Right ventricle myocardium inferior (tissue), 1 donor: Measurements from ENCODE around the gene COL5A3. TPM values are rescaled to one million over a fixed set of nuclear protein-coding genes. Genes with fewer than 3 reads are reported as not detected.
"Not testable (repeated sequence)": the region's sequence is repeated elsewhere in the genome, so short reads cannot be mapped to it uniquely, and the experiment has no call there.

ENCODE experiments used
- ATAC-seq: fragments of 200-7000 bp; cut with Tn5 transposase; one replicate; pipeline ENCODE4 v1.9.1; 2020; ENCODE audit warnings: mild to moderate bottlenecking, moderate library complexity
- DNase-seq: peaks from one replicate; pipeline ENCODE4 v3.0.0; 2021; ENCODE audit errors: missing footprints
- intact Hi-C: fragments of 100-400 bp; cut with DNase I; formaldehyde crosslinking; loops from one replicate; pipeline ENCODE4 v1.11.0; 2022
- total RNA-seq: library from RNA; stranded (reverse); fragmentation: NEBNext Ultra II Directional; extraction: Animal tissue kit (Norgen Biotek cat#: 25700); gene quantifications from one replicate; pipeline ENCODE4 v1.2.1, GENCODE V29; 2021
- donor health status: DM: no; HTN: yes; CAD: no; lungs with severe emphysema.

COL5A3 gene
- total RNA-seq, 1 donor from 2014 or later = 10.4 TPM

GRCh38 chr19:9952276-9952675 is 58.0 kb downstream of the COL5A3 start:
- DNase-seq (no peak), ATAC-seq (no peak)
- intact Hi-C loops = no loop called here

GRCh38 chr19:9947441-9947840 is 62.9 kb downstream of the COL5A3 start:
- intact Hi-C loops = loop anchor here (5.0 kb wide), 1 partner anchor 60 kb away; no protein-coding TSS in a partner anchor
- ATAC-seq (no peak), DNase-seq (no peak)

- DNase-seq, ATAC-seq: not testable (repeated sequence)
- intact Hi-C loops = loop anchor here (5.0 kb wide), 1 partner anchor 61 kb away; no protein-coding TSS in a partner anchor
Measured at GRCh38 chr19:9946528-9947125, 63.7 kb downstream of the COL5A3 start.

- intact Hi-C loops = loop anchor here (5.0 kb wide), 1 partner anchor 62 kb away; no protein-coding TSS in a partner anchor
- ATAC-seq = peak; percentile 97
- DNase-seq = peak; percentile 92
Measured at GRCh38 chr19:9945319-9945966, 64.9 kb downstream of the COL5A3 start.

DNA sequence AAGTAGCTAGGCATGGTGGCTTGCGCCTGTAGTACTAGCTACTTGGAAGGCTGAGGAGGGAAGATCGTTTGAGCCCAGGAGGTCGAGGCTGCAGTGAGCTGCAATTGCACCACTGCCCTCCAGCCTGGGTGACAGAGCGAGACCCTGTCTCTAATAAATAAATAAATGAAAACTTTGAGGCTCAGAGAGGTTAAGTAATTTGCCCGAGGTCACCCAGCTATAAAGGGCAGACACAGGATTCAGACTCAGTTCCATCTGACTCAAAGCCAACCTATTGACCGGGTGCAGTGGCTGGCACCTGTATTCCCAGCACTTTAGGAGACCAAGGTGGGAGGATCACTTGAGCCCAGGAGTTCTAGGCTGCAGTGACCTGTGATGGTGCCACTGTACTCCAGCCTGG is 66.6 kb downstream of the COL5A3 start:
- intact Hi-C loops = no loop called here
- ATAC-seq = no peak
- DNase-seq = no peak

GRCh38 chr19:9941671-9942070 is 68.6 kb downstream of the COL5A3 start:
- no peak for ATAC-seq
- no peak for DNase-seq
- intact Hi-C loops = no loop called here

- DNase-seq (no peak), ATAC-seq (no peak)
- intact Hi-C loops = no loop called here
Measured at GRCh38 chr19:9941231-9941630, 69.1 kb downstream of the COL5A3 start.

- intact Hi-C loops = no loop called here
- no peak for DNase-seq
- no peak for ATAC-seq
Measured at GRCh38 chr19:9940778-9941177, 69.5 kb downstream of the COL5A3 start.

DNA sequence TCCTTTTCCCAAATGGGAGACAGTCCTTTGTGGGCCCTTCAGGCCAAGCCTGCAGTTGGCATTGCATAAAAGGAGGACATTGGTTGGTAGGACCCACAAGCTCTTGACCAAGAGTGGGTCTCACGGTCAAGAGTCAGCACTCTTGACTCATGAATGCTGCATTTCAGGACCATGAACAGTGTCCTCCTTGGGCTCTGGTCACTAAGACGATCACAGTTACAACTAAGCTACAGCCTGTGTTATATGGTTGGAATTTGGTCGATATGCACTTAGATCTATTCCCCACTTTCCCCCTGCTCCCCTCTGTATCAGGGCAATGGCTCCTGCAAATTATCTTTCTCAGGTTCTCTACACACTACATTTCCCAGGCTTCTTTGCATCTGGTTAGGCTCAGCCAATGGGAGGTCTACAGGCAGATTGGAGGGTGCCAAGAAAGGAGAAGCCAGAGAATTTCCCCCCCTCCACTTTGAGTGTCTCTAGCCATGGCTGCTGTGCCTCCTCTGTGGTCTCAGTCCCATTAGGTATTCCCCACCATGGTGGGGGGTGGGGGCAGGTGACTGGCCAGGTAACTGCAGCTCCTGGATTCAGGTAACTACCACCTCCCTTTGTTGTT is 70.9 kb downstream of the COL5A3 start:
- no peak for DNase-seq
- intact Hi-C loops = no loop called here
- ATAC-seq = no peak

DNA sequence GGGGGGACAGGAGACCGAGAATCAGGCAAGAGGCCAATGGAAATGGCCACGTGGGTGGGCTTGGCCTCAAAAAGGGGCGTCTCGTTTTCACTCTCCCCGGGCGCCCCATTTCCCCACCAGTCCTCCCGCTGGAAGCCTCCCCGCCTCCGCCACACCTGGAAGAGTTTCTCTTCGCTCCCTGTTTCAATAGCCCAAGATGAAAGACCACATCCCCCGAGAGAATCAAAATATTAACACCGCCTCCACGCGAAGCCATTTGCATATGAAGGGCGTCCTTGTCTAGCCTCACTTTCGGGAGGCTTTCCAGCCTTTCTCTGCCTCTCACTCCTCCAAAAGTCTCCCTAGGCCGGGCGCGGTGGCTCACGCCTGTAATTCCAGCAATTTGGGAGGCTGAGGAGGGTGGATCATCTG is 73.3 kb downstream of the COL5A3 start:
- DNase-seq = no peak
- intact Hi-C loops = no loop called here

DNA sequence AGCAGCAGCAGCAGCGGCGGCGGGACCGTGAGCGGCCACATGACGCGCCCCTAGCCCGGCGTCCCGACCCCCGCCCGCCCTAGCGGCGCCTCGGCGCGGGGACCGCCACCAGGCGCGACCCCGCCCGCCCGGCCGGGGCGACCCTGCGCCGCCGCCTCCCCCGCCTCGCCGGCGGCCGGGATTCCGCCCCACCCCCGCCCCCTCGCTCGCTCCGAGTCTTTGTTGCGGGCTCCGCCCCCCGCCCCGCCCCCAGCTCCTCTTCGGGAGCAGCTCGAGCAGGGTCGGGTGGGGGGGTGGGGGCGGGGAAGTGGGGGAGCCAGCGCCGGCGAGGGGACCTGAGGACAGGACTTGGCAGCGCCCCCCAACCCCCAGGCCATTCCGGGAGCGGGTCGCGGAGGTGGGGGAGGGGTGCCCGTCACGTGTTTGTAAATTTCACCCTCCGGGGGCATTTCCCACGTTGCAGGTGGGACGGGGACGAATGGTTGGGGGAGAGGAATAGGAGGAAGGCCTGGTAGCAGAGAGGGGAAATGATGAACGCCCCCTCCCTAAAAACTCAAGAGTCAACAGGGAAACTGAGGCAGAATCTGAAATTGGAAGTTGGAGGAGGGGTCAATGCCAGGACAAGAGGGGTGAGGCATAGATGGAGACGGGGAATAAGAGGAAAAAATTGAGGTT is 73.8 kb downstream of the COL5A3 start, which contains the start of gene OLFM2:
OLFM2 (minus strand) TSS at position 190 of the 675 bp plus-strand sequence; CDS start at position 41, 149 bp downstream.
- DNase-seq (no peak), ATAC-seq (no peak)
- intact Hi-C loops = no loop called here

More for the DNA sequence above, 73.3 kb downstream of the COL5A3 start:
- no peak for ATAC-seq

DNA sequence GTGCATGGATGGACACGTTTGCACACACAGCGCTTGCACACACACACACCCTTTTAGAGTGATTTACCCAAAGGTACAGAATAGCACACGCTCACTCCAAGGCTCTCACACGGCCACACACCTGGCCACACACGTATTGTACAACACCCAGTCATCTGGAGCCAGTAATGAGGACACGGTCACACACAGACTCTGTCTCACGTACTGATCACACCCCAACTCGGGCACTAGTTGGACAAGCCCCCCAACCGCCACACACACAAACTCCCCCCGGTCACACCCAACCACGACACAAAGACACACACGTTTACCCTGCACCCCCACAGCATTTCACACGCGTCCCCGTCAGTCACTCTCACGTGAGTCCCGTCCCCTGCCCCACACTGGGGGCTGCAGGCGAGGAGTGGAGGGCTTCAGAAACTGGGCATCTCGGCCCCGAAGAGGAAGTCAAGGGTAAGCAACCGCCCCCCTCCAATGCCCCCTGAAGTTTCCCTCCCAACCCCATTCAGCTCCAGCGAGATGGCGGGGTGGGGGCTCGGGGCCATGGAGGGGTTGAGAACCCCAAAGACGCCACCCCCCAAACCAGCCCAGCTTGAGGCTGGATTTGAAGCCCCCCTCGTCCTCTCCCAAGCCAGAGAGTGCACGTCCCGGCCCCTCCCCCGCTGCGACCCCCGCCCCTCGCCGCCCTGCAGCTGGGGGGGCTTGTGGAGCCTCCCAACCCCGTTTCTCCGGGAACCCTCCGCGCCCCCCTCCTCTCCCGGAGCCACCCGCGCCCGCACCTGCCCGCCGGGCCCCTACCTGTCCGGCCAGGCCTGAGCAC is 74.6 kb downstream of the COL5A3 start:
- intact Hi-C loops = no loop called here
- ATAC-seq (no peak), DNase-seq (no peak)

DNA sequence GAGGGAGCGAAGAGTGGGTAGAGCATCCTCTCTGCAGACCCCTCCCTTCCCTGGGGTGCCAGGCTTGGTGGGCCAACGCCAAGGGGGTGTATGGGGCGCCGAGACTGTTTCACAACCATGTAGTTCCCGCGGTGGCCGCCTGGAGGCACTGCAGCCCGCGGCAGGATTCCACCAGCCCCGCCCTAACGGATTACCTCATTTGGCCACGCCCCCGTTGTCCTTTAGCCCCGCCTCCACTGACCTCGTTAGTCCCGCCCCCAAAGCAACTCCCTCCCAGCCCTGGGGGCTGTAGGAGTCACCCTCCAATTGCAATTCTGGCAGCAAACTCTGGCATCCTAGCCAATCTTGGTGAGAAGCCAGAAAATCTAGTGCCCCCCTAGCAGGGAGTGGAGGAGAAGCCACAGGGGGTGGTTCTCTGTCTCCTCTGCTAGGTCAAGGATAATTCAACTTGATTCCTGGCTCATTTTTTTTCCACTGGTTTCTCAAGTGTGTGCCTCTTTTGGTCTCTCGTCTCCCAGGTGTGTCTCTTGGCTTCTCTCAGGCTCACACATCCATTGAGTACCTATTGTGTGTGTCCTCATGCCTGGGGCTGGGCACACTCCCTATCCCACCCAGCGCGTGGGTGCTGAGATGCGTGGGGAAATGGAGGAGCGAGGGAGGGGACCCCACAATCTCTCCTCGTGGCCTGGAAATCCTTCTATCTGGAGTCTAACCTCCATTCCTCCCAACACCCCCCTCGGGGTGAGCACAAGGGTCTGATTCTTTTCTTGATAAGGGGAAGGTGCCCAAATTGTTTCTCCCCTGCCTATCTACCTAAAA is 76.0 kb downstream of the COL5A3 start:
- DNase-seq = peak; percentile 70
- intact Hi-C loops = loop anchor here (5.0 kb wide), 2 partner anchors 318 to 458 kb away; partner anchors contain the start of gene MRPL4
- peak; percentile 81 for ATAC-seq

DNA sequence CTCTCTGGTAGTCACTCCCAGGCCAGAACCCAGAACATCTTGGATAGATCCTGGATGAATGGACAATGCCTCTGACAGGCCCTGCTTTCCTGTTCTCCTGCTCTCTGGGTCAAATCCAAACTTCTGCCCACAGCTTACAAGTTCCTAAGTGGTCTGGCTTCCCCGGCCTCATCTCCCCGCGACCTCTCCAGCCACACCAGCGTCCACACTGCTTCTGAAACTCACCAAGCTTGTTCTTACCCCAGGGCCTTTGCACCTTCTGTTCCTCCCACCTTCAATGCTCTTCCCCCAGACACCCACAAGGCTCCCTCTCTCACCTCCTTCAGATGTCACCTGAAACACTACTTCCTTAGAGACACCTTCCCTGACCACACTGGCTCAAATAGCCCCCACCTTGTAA is 77.5 kb downstream of the COL5A3 start:
- no peak for ATAC-seq
- DNase-seq = no peak
- intact Hi-C loops = loop anchor here (5.0 kb wide), 2 partner anchors 319 to 459 kb away; partner anchors contain the start of gene MRPL4

DNA sequence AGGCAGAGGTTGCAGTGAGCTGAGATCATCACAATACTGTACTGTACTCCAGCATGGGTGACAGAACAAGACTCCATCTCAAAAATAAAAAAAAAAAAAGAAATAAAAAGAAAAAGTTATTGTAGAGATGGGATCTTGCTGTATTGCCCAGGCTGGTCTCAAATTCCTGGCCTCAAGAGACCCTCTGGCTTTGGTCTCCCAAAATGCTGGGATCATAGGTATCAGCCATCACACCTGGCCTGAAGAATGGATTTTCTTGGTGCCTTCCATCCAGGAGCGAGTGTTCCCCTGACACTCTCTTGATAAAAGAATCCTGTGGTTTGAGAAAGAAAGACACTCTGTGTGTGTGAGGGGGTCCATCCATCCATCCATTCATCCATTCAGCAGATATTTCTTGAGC is 78.7 kb downstream of the COL5A3 start:
- no peak for DNase-seq
- intact Hi-C loops = loop anchor here (1.0 to 5.0 kb wide), 3 partner anchors 96 to 461 kb away; partner anchors contain the start of gene MRPL4

DNA sequence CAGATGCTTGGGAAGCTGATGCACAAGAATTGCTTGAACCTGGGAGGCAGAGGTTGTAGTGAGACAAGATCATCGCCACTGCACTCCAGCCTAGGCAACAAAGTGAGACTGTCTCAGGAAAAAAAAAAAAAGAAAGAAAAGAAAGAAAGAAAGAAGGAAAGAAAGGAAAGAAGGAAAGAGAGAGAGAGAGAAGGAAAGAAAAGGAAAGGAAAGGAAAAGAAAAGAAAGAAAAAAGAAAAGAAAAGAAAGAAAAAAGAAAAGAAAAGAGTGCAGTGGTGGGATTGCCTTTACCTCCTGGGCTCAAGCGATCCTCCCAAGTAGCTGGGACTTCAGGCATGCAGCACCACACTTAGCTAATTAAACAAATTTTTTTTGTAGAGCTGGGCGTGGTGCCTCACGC is 86.9 kb downstream of the COL5A3 start:
- intact Hi-C loops = no loop called here
- ATAC-seq (no peak), DNase-seq (no peak)

More for the DNA sequence above, 78.7 kb downstream of the COL5A3 start:
- no peak for ATAC-seq

DNA sequence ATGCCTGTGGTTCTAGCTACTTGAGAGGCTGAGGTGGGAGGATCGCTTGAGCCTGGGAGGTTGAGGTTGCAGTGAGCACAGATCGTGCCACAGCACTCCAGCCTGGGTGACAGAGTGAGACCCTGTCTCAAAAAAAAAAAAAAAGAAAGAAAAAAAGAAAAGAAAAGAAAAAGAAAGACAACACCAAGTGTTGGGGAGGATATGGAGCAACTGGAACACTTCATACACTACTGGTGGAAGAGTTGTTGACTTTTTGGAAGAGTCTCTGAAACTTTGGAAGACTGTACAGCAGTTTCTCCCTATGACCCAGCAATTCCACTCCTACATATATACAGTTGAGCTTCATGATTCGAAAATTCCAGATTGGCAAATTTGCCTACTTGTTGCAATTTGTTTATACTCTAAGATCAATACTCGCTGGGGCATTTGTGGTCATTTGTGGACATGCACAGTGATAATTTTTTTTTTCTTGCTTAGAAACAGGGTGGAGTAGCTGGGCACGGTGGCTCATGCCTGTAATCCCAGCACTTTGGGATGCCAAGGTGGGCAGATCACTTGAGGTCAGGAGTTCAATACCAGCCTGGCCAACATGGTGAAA is 87.4 kb downstream of the COL5A3 start:
- intact Hi-C loops, ATAC-seq, DNase-seq: not testable (repeated sequence)
